Tibial nerve (tissue), 3 donors: ENCODE measurements around the gene ST6GALNAC6.

ENCODE experiments used
- CTCF ChIP-seq, 5 experiments: fragments of 200-600 bp in 3 of 5; fragments of 450-650 bp in 2 of 5; sonication (generic) in 3 of 5; IDR thresholded peaks; one replicate each; pipeline ENCODE4 v1.5.1; 2016 to 2019; ENCODE audit warnings: antibody characterized with exemption in 5 of 5, mild to moderate bottlenecking in 3 of 5, moderate library complexity in 2 of 5
- POLR2A ChIP-seq, 2 donors: fragments of 450-650 bp; IDR thresholded peaks; one replicate each; pipeline ENCODE4 v1.6.1; 2017; ENCODE audit warnings: antibody characterized with exemption in 2 of 2, mild to moderate bottlenecking in 2 of 2, moderate library complexity in 2 of 2

- TF ChIP-seq CTCF (IDR thresholded peaks at IDR 0.05), result no peak
- TF ChIP-seq POLR2A (IDR thresholded peaks at IDR 0.05), result no peak
Observed at GRCh38 chr9:127856729-127857116, 42.7 kb downstream of the ST6GALNAC6 start.
